ENCODE data around the gene SLC45A1.

DNA sequence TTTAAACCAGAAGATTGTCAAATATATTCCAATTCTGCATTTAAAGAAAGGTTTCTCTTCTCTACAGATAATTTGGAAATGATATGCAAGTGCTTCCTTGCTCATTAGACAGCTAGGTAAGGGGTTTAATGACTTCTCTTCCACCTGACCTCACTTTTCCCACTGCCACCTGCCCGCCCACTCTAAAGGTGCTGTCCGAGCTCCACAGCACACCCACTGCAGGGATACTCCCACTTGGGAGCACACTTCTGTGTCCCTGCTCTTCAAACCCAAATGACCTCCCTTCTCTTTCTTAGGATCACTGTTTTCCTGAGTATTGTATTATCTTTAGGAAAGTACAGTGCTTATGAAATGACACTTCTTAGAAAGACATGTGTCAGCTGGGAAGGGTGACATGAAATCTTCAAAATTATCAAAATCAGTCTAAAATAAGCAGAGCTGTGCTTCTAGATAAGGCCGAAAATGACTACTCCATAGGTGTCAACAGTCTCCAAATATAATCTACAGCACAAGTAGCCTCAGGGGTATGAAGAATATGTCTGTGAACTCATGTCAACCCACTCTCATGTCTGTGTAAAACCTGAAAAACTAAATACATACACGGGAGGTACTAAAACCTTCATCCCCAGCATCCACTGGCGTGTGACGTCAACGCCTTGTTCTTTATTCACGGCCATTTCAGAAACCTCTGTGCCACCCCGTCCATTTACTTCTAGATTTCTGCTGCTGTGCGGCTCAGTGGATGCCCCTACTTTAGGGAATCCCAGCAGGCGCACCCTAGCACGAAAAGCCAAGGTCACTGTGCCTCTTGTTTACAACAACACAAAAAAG is 71.0 kb downstream of the SLC45A1 start:
- TF ChIP-seq EZH2 (IDR thresholded peaks at IDR 0.05) = no peak
- TF ChIP-seq POLR2AphosphoS5 (IDR thresholded peaks at IDR 0.05; ENCODE audit: borderline replicate concordance, low read depth, low read length) = no peak
- TF ChIP-seq FOXP2 (optimal IDR thresholded peaks at IDR 0.05; ENCODE audit: control extremely low read depth, extremely low read length, insufficient read depth) = no peak

All from SK-N-MC (cell line).